ENCODE measurements around the gene CHRNB2.

Gene CHRNB2

GRCh38 chr1:154578058-154578418 is 10.5 kb downstream of the CHRNB2 start:
- DNase-seq (ENCODE audit: low read depth, low spot score): no peak

DNA sequence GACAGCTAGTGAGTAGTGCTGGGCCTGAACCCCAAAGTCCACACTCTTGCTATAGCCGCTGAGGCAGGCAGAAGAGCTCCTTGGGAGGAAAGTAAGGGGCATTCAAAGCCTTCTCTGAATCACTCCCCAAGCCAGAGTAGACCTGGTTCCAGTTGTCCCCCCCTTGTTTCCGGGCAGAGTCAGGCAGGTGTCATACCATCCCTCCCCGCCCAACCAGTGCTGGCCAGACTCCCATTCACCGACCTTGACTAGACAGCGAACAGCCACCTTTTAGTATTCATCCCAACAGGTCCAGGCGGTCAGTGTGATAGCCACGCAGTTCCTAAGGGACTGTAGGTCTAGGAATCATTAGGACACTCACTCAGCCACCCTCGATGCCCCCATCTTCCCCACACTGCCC is 11.8 kb downstream of the CHRNB2 start:
- DNase-seq (ENCODE audit: low read depth, low spot score): no peak

GRCh38 chr1:154581766-154582165 is 14.2 kb downstream of the CHRNB2 start:
- DNase-seq (ENCODE audit: low read depth, low spot score): no peak

DNA sequence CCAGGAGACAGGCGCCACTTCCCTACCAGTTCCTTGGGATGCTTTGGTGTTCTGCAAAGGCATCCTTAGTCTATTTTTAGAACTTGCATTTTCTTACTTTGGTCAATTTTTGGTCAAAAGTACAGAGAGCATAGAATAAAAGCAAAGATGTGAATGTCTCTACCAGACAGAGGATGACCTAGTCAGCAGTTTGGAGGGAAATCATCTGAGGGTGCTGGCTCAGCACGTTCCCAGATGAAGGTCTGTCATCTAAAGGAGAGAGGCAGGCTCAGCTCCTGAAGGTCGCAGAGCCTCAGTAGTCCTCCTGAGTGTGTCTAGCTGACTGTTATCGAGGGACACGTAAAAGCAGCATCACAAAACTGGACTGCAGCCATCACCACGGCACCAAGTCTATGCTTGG is 15.3 kb downstream of the CHRNB2 start:
- DNase-seq (ENCODE audit: low read depth, low spot score): no peak

GRCh38 chr1:154583773-154584172 is 16.2 kb downstream of the CHRNB2 start:
- no peak for DNase-seq (ENCODE audit: low read depth, low spot score)

- no peak for DNase-seq (ENCODE audit: low read depth, low spot score)
Measured at GRCh38 chr1:154584267-154584994, 16.9 kb downstream of the CHRNB2 start.

GRCh38 chr1:154586231-154586630 is 18.7 kb downstream of the CHRNB2 start:
- DNase-seq (ENCODE audit: low read depth, low spot score): no peak

GRCh38 chr1:154586641-154587040 is 19.1 kb downstream of the CHRNB2 start:
- no peak for DNase-seq (ENCODE audit: low read depth, low spot score)

DNA sequence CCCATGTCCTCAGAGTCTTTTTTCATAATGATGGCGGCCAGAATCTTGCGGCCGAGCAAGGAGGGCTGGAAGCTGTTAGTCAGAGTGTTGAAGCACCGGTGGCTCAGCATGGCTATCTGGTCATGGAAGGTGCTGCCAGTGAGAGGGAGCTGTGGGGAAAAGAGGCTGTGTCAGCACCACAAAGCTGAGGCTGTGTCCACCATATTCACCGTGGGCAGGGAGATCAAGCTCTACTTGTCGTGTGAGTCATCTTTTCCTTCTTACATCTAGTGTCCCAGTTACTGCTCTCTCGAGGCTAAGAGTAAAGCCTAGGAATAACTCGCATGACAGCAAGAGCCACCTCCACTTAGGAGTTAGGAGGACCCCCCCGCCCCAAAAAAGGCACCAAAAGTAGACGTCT is 22.2 kb downstream of the CHRNB2 start:
- no peak for DNase-seq (ENCODE audit: low read depth, low spot score)

DNA sequence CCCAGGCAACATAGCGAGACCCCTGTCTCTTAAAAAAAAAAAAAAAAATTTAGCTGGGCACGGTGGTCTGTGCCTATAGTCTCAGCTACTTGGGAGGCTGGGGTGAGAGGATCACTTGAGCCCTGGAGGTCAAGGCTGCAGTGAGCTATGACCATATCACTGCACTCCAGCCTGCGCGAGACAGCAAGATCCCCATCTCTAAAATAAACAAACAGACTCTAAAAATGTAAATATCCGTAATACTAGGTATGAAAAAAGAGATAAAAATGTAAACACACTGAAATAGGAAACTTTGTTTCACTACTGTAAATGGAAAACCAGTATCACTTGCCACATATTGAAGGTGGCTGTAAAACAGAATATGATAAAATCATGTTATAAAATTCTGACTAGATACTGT is 23.2 kb downstream of the CHRNB2 start:
- DNase-seq (ENCODE audit: low read depth, low spot score): no peak

DNA sequence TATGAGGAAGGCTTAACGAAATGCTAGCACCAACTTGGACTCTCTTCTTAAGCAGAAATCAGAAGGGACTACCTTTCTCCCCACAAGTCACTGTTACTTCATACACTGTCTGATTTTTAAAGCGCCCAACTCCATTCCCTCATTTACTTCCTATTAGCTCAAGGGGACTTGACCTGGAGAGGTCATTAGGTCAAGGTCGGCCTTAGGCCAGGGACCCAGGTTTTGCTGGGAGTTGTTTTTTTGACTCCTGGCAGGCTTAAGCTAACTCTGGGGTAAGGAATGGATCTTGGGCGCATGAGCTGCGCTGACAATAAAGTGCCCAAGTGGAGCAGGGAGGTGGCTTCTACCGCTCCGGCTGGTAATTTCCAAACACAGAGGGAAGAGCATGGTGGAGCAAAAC is 23.6 kb downstream of the CHRNB2 start:
- no peak for DNase-seq (ENCODE audit: low read depth, low spot score)

GRCh38 chr1:154593390-154593789 is 25.8 kb downstream of the CHRNB2 start:
- DNase-seq (ENCODE audit: low read depth, low spot score): no peak

GRCh38 chr1:154594811-154595210 is 27.2 kb downstream of the CHRNB2 start:
- DNase-seq (ENCODE audit: low read depth, low spot score): no peak

GRCh38 chr1:154595621-154596020 is 28.0 kb downstream of the CHRNB2 start:
- DNase-seq (ENCODE audit: low read depth, low spot score): no peak

- no peak for DNase-seq (ENCODE audit: low read depth, low spot score)
Measured at GRCh38 chr1:154598871-154599635, 31.5 kb downstream of the CHRNB2 start.

DNA sequence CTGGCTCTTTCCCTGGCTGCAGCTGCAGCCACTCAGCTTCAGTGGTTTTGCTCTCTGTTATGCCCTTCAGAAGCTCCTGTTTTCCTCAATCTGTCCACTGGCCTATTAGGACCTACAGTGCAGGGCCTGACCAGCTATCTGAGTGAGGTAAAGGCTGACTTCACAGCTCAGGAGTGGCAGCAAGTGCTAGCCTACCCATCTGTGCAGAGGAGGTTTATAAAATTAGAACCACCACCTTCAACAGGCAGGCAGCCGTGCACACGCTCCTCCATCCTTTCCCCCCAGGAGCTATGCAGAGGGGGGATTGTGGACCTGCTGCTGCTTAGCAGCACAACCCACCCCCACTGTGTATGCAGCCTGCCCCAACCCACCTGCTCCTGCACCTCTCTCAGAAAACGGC is 32.1 kb downstream of the CHRNB2 start:
- DNase-seq (ENCODE audit: low read depth, low spot score): no peak

- DNase-seq (ENCODE audit: low read depth, low spot score): no peak
Measured at GRCh38 chr1:154603317-154603716, 35.7 kb downstream of the CHRNB2 start.

GRCh38 chr1:154605534-154605933 is 38.0 kb downstream of the CHRNB2 start:
- no peak for DNase-seq (ENCODE audit: low read depth, low spot score)

GRCh38 chr1:154607106-154607608 is 39.6 kb downstream of the CHRNB2 start:
- peak; percentile 14 for DNase-seq (ENCODE audit: low read depth, low spot score)

DNA sequence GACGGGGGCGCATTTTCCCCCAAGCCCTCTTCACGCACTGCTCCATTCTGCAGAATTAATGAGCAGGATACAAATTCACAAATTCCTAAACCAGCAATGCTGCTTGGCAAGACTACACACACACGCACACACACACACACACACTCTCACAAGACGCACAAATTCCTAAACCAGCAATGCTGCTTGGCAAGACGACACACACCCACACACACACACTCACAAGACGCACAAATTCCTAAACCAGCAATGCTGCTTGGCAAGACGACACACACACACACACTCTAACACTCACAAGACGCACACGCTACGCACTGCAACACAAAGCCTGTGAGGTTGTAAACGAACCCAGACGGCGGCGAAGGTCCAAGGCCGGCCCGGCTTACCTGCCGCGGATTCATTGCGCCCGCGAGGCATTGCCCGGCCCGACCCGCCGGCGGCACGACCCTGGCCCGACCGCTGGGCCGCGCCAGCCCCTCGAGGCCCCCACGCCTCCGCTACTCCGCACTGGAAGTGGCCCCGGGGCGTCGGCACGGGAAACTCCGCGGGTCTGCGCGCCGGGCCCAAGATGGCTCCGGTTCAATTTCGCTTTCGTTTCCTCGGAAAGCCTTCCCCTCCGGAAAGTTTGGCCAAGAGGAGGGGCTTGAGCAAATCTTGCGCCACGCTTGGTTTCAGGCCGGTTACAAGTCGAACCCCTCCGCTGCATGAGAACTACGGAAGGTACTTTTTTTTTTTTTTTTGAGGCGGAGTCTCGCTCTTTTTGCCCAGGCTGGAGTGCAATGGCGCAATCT is 40.2 kb downstream of the CHRNB2 start, which contains the start of gene ADAR:
Gene ADAR (minus strand): TSS at position 578 of the 788 bp plus-strand sequence. CDS start 180 bp downstream, at position 398.
- DNase-seq (ENCODE audit: low read depth, low spot score): peak; percentile 85

DNA sequence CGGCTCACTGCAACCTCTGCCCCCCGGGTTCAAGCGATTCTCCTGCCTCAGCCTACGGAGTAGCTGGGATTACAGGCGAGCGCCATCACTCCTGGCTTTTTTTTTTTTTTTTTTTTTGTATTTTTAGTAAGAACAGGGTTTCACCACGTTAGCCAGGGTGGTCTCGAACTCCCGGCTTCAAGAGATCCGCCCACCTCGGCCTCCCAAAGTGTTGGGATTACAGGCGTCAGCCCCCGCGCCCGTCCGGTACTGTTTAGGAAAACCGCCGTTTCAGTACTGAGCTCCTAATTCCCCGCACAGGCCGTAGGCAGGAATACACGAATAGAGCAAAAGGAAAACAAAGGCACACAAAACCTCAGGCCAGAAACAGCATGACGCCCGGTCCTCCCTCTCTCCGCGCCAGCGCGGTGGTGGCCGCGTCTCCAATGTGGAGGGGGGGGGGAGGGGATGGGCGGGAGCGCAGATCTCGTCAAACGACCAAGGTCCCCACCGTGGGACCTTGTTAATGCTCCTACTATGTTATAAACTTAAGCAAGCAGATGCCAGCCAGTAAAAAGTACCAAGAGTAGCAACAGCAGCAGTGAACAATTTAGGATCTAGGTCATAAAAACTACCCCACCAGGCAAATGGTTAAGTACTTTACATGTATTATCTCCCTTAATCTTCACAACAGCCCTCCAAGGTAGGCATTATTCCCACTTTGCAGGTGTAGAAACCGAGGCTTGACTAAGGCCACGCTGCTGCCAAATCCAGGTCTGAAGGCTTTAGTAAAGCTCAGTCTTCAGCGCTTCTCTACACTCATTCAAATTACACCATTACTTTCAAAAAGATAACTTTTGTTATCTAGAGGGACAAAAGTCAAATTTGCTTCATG is 41.1 kb downstream of the CHRNB2 start:
- peak; percentile 85 for DNase-seq (ENCODE audit: low read depth, low spot score)

Data from ELF-1 (cell line).